Ishikawa (cell line): ENCODE results near the gene CAMK1D.

Source experiments
- CEBPB ChIP-seq: IDR thresholded peaks from 2 replicates; pipeline ENCODE4 v1.6.1; 2012
- CREB1 ChIP-seq: IDR thresholded peaks from 2 replicates; pipeline ENCODE4 v1.6.1; 2012; ENCODE audit warnings: low read depth
- EGR1 ChIP-seq: IDR thresholded peaks from 2 replicates; pipeline ENCODE4 v1.6.1; 2012
- EP300 ChIP-seq: IDR thresholded peaks from 2 replicates; pipeline ENCODE4 v1.6.1; 2012; ENCODE audit warnings: borderline replicate concordance
- TCF12 ChIP-seq: IDR thresholded peaks from 2 replicates; pipeline ENCODE4 v1.6.1; 2012; ENCODE audit warnings: low read depth
- YY1 ChIP-seq: IDR thresholded peaks from 2 replicates; pipeline ENCODE4 v1.6.1; 2012; ENCODE audit warnings: low read depth

DNA sequence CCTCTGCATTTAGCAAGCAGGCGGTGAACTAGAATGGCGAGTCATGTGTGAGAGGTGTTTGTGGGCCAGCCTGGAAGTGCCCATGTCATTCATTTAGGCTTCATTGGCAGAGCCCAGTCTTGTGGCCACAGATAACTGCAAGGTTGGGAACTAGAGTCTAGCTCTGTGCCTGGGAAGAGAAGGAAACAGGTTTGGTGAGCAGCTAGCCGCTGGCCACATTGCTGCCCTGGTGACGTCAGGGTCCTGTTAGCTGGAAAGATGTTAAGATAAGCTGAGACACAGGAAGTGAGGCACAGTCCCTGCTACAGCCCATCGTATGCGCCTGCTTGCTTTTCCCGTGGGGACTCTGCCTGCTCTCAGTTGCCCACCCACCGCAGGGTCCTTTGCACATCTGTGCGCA, 185.5 kb downstream of the CAMK1D start:
- TF ChIP-seq EGR1 (no peak), EP300 (no peak), YY1 (no peak), CEBPB (no peak), CREB1 (no peak), TCF12 (no peak)
